Heart right ventricle (tissue), 16 donors: ENCODE results near the gene CNST. TPM values are rescaled to one million over a fixed set of nuclear protein-coding genes. Genes with fewer than 3 reads are reported as not detected.

ENCODE experiments used
- ATAC-seq, 8 donors: fragments of 200-7000 bp; cut with Tn5 transposase; one replicate each; pipeline ENCODE4 v1.9.1; 2020; ENCODE audit warnings: mild to moderate bottlenecking in 8 of 8, moderate library complexity in 8 of 8, moderate number of reproducible peaks in 1 of 8
- DNase-seq, 2 donors: peaks; one replicate each; pipeline ENCODE4 v3.0.0-alpha.2; 2020
- H3K27ac ChIP-seq, 10 donors: fragments of 200-600 bp; sonication (generic) in 2 of 10; one replicate each; pipeline versions ENCODE4 v1.5.0 to v1.8.0; 2020 to 2022; ENCODE audit warnings: mild to moderate bottlenecking in 3 of 10
- H3K27me3 ChIP-seq, 7 donors: fragments of 200-600 bp; one replicate each; pipeline ENCODE4 v1.8.0; 2021 to 2022; ENCODE audit warnings: mild to moderate bottlenecking in 2 of 7
- H3K36me3 ChIP-seq, 9 donors: fragments of 200-600 bp; sonication (generic) in 1 of 9; one replicate each; pipeline versions ENCODE4 v1.5.0 to v1.8.0; 2020 to 2022; ENCODE audit warnings: mild to moderate bottlenecking in 2 of 9
- H3K4me1 ChIP-seq, 9 donors: fragments of 200-600 bp; sonication (generic) in 1 of 9; one replicate each; pipeline versions ENCODE4 v1.5.0 to v1.8.0; 2020 to 2022; ENCODE audit warnings: mild to moderate bottlenecking in 4 of 9
- H3K4me3 ChIP-seq, 10 donors: fragments of 200-600 bp; sonication (generic) in 2 of 10; one replicate each; pipeline versions ENCODE4 v1.5.0 to v1.8.0; 2020 to 2022; ENCODE audit warnings: mild to moderate bottlenecking in 7 of 10, moderate library complexity in 2 of 10
- H3K9me3 ChIP-seq, 11 donors: fragments of 200-600 bp in 10 of 11; sonication (generic) in 2 of 11; one replicate each; pipeline versions ENCODE4 v1.5.0 to v1.8.0; 2013 to 2022; ENCODE audit warnings: mild to moderate bottlenecking in 2 of 11, control low read depth in 1 of 11, moderate library complexity in 1 of 11
- WGBS, 2 donors: extraction: QIAGEN DNeasy Blood & Tissue Kit; methylation state at CpG; one replicate each; pipeline ENCODE4 v1.1.7; 2013; ENCODE audit warnings: inconsistent platforms in 1 of 2; 5-methylcytosine and 5-hydroxymethylcytosine counted together
- intact Hi-C, 10 donors: fragments of 100-400 bp; cut with DNase I; formaldehyde crosslinking; loops; one replicate each; pipeline versions ENCODE4 v1.11.1 to v1.14.2; 2022
- polyA plus RNA-seq, 2 donors: library from polyadenylated mRNA; stranded (reverse); fragments of 200-250 nt; gene quantifications; one replicate each; pipeline ENCODE4 v1.2.3, GENCODE V29; 2013
- total RNA-seq, 10 donors: library from RNA; stranded (reverse); fragmentation: NEBNext Ultra II Directional in 3 of 10; extraction: Animal tissue kit (Norgen Biotek cat#: 25700) in 3 of 10; gene quantifications; one replicate each; pipeline versions ENCODE4 v1.2.1 to v1.2.4, GENCODE V29; 2021 to 2023
- TF ChIP-seq, protein P1 (sequence below), 9 donors: fragments of 200-600 bp; sonication (generic) in 2 of 9; IDR thresholded peaks; one replicate each; pipeline versions ENCODE4 v1.5.0 to v1.8.0; 2021 to 2022; ENCODE audit warnings: antibody characterized with exemption in 9 of 9, mild to moderate bottlenecking in 5 of 9, moderate library complexity in 1 of 9
- donor health status: Arrhythmogenic right ventricular cardiomyopathy.
- donor health status: ischemic (EF 13 %, LVEDD 7.1; RV severe dilation, severe dysfunction).
- donor health status: healthy with polysubstance abuse.
- donor health status: DM: no; HTN: yes; CAD: no.
- donor health status: DM: no; HTN: no; CAD: no.
- donor health status: ischemic (EF 25% LVEDD 6.9; RV normal size, moderate dysfunction).
- donor health status: ischemic (EF 25% LVEDD 5.7; RV mildly dilated, moderate dysfunction).
- donor health status: healthy.
- donor health status: DM: yes; HTN: yes; CAD: no.
- donor health status: Ischemic cardiomyopathy.
- donor health status: ischemic (EF 35%, LVEDD 5.7; RV mildly dilated, moderate dysfunction).
- donor health status: nonischemic (EF 11% LVEDD 7.7; RV severe dilation, severe dysfunction).
- donor health status: DM: yes; HTN: yes; CAD: no.
- donor health status: PGD.
- donor health status: ischemic (EF 29% LVEDD 5.4; RV normal size, mild dysfunction).
- donor health status: nonischemic (EF 23%, LVEDD 6.1; RV moderate dilation, normal function).

The CNST gene
- total and polyA plus RNA-seq, 12 donors, result 5.6 to 24.4 (median 14.7) TPM

DNA sequence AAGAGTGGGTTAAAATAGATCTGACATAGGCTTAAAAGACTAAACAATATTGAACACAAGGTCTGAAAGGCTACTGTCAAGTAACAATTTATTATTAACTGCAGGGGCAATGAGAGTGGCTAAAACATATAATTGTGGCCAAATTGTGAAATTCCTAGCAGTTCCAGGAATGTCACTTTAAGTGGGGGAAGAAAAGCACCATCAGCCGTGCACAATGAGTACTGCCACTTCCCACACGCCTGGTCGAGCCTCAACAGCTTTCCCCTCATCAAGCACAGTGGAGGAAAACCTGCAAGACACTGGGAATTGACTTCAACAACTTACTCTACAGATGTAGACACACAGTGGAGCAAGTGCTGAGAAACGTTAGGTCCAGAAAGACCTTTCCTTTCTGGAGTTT lies 16.6 kb upstream of the CNST start:
- H3K36me3 ChIP-seq, result peaks cover 0 to 100% (median 37%) of the 10 kb centered on the region in 9 donors
- no peaks in the 10 kb centered on the region for H3K9me3 ChIP-seq
- H3K27ac ChIP-seq, result no peak overlapping the region
- ATAC-seq (no peak), DNase-seq (no peak)
- H3K4me3 ChIP-seq, result no peak overlapping the region
- 36 to 39% methylated on average over 4 of the region's 4 CpGs for WGBS, 2 donors
- peaks cover 0 to 3% (median 0%) of the 10 kb centered on the region in 9 donors for H3K4me1 ChIP-seq
- intact Hi-C loops, result no loop called here
- H3K27me3 ChIP-seq, result no peaks in the 10 kb centered on the region
- TF ChIP-seq, protein P1, sequence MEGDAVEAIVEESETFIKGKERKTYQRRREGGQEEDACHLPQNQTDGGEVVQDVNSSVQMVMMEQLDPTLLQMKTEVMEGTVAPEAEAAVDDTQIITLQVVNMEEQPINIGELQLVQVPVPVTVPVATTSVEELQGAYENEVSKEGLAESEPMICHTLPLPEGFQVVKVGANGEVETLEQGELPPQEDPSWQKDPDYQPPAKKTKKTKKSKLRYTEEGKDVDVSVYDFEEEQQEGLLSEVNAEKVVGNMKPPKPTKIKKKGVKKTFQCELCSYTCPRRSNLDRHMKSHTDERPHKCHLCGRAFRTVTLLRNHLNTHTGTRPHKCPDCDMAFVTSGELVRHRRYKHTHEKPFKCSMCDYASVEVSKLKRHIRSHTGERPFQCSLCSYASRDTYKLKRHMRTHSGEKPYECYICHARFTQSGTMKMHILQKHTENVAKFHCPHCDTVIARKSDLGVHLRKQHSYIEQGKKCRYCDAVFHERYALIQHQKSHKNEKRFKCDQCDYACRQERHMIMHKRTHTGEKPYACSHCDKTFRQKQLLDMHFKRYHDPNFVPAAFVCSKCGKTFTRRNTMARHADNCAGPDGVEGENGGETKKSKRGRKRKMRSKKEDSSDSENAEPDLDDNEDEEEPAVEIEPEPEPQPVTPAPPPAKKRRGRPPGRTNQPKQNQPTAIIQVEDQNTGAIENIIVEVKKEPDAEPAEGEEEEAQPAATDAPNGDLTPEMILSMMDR (IDR thresholded peaks at IDR 0.05), result no peak

DNA sequence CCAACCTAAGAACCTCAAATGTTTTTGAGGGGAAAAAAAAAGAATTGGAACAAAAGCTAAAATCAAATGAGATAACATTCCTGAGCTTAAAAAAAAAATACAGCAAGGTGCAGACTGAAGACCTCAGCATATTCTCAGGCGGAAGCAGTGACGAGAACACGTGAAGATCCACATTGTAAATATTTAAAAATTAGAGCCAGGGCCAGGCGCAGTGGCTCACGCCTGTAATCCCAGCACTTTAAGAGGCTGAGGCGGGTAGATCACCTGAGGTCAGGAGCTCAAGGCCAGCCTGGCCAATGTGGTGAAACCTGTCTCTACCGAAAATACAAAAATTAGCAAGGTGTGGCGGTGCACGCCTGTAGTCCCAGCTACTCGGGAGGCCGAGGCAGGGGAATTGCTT lies 15.9 kb upstream of the CNST start:
- TF ChIP-seq, protein P1 (IDR thresholded peaks at IDR 0.05), result no peak
- Histone ChIP-seq H3K9me3 (no peaks in the 10 kb centered on the region), H3K4me1 (peaks cover 0 to 3% (median 0%) of the 10 kb centered on the region in 9 donors), H3K27ac (no peak overlapping the region), H3K4me3 (no peak overlapping the region), H3K36me3 (peaks cover 0 to 100% (median 40%) of the 10 kb centered on the region in 9 donors), H3K27me3 (no peaks in the 10 kb centered on the region)
- intact Hi-C loops, result no loop called here
- 69 to 71% methylated on average over 11 of the region's 11 CpGs for WGBS, 2 donors
- ATAC-seq (no peak), DNase-seq (no peak)

DNA sequence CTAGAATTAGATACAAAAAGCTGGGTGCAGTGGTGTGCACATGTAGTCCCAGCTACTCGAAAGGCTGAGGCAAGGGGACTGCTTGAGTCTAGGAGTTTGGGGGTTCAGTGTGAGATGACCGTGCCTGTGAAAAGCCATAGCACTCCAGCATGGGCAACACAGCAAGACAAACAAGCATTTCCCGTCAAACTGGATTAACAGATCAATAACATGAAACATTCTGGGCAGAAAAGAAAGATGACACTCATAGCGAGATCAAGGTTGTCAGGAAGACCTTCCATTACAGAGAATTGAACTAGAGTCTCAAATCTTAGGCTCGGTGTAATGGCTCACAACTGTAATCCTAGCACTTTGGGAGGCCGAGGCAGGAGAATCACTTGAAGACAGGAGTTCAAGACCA lies 14.1 kb upstream of the CNST start:
- Histone ChIP-seq H3K27me3 (no peaks in the 10 kb centered on the region), H3K4me3 (no peak overlapping the region), H3K36me3 (peaks cover 0 to 100% (median 48%) of the 10 kb centered on the region in 9 donors), H3K9me3 (no peaks in the 10 kb centered on the region), H3K4me1 (peaks cover 0 to 3% (median 0%) of the 10 kb centered on the region in 9 donors), H3K27ac (no peak overlapping the region)
- DNase-seq (no peak), ATAC-seq (no peak)
- intact Hi-C loops, result no loop called here
- TF ChIP-seq, protein P1 (IDR thresholded peaks at IDR 0.05), result no peak
- 95 to 96% methylated on average over 6 of the region's 6 CpGs for WGBS, 2 donors

DNA sequence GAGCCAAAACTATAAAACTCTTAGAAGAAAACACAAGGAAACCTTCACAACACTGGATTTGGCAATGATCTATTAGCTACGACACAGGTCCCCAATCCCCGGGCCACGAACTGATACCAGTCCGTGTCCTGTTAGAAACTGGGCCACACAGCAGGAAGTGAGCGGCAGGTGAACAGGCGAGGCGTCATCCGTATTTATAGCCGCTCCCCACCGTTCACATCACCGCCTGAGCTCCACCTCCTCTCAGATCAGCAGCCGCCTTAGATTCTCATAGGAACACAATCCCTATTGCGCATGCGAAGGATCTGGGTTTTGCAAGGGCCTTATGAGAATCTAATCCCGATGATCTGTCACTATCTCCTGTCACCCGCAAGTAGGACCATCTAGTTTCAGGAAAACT lies 12.1 kb upstream of the CNST start:
- Histone ChIP-seq H3K27ac (no peak overlapping the region), H3K36me3 (peaks cover 0 to 100% (median 38%) of the 10 kb centered on the region in 9 donors), H3K9me3 (no peaks in the 10 kb centered on the region), H3K27me3 (no peaks in the 10 kb centered on the region), H3K4me3 (no peak overlapping the region), H3K4me1 (no peaks in the 10 kb centered on the region)
- 94 to 97% methylated on average over 16 of the region's 16 CpGs for WGBS, 2 donors
- ATAC-seq (no peak), DNase-seq (no peak)
- intact Hi-C loops, result no loop called here
- TF ChIP-seq, protein P1 (IDR thresholded peaks at IDR 0.05), result no peak
